Ovary (tissue), 9 donors: Measurements from ENCODE around the gene FRMD4A. TPM values are rescaled to one million over a fixed set of nuclear protein-coding genes. Genes with fewer than 3 reads are reported as not detected.
"Not testable (repeated sequence)": the region's sequence is repeated elsewhere in the genome, so short reads cannot be mapped to it uniquely, and the experiment has no call there.

Experiments used
- DNase-seq, 5 donors: peaks; one replicate each; pipeline ENCODE4 v3.0.0-alpha.2; 2019 to 2020
- H3K27ac ChIP-seq, 2 donors: fragments of 200-600 bp; one replicate each; pipeline versions ENCODE4 v1.5.1 to v1.8.0; 2019 to 2022
- H3K27me3 ChIP-seq: fragments of 200-600 bp; one replicate; pipeline ENCODE4 v1.8.0; 2022
- H3K36me3 ChIP-seq: fragments of 200-600 bp; sonication (generic); one replicate; pipeline ENCODE4 v1.5.1; 2019
- H3K4me1 ChIP-seq: one replicate; pipeline ENCODE4 v1.8.1; 2013; ENCODE audit warnings: mild to moderate bottlenecking, moderate library complexity; ENCODE audit not compliant: insufficient read depth
- H3K4me3 ChIP-seq: fragments of 200-600 bp; sonication (generic); one replicate; pipeline ENCODE4 v1.5.1; 2017
- H3K9me3 ChIP-seq, 2 donors: fragments of 200-600 bp in 1 of 2; sonication (generic) in 1 of 2; one replicate each; pipeline versions ENCODE4 v1.5.1 to v1.8.1; 2013 to 2019; ENCODE audit warnings: mild to moderate bottlenecking in 1 of 2, moderate library complexity in 1 of 2
- CTCF ChIP-seq, 3 donors: fragments of 450-650 bp in 2 of 3; fragments of 200-600 bp in 1 of 3; IDR thresholded peaks; one replicate each; pipeline versions ENCODE4 v1.5.1 to v1.8.0; 2016 to 2022; ENCODE audit warnings: antibody characterized with exemption in 3 of 3, mild to moderate bottlenecking in 1 of 3
- EP300 ChIP-seq: sonication (generic); formaldehyde crosslinking; IDR thresholded peaks from one replicate; pipeline ENCODE4 v1.6.1; 2017; ENCODE audit warnings: antibody characterized with exemption
- POLR2A ChIP-seq: fragments of 450-650 bp; IDR thresholded peaks from one replicate; pipeline ENCODE4 v1.6.1; 2017; ENCODE audit warnings: antibody characterized with exemption, mild to moderate bottlenecking, moderate library complexity
- WGBS, 3 donors: extraction: QIAGEN DNeasy Blood & Tissue Kit in 1 of 3; methylation state at CpG; one replicate each; pipeline versions ENCODE4 v1.1.5 to v1.1.7; 2013 to 2017; 5-methylcytosine and 5-hydroxymethylcytosine counted together
- intact Hi-C, 4 donors: fragments of 100-400 bp; cut with DNase I; formaldehyde crosslinking; loops; one replicate each; pipeline versions ENCODE4 v1.11.0 to v1.15.1; 2022 to 2023
- polyA plus RNA-seq, 2 donors: library from polyadenylated mRNA; stranded (reverse); fragments of 200-250 nt in 1 of 2; fragments of 350-450 nt in 1 of 2; fragmentation: Illumina TruSeq in 1 of 2; extraction: RNeasy Lipid Tissue Mini Kit (QIAGEN cat#74804) in 1 of 2; gene quantifications; one replicate each; pipeline ENCODE4 v1.2.3, GENCODE V29; 2013 to 2014
- total RNA-seq, 7 donors: library from RNA; depleted of rRNA in 2 of 7; stranded (reverse); fragments of >200 nt in 2 of 7; fragmentation: NEBNext Ultra II Directional in 3 of 7; extraction: Animal tissue kit (Norgen Biotek cat#: 25700) in 3 of 7; gene quantifications; one replicate each; pipeline versions ENCODE4 v1.1.0 to v1.2.4, GENCODE V29; 2016 to 2023
- donor health status: DM: no; HTN: no; CAD: no; lungs with moderate emphysema.
- donor health status: DM: no; HTN: no; CAD: no.
- donor health status: Bipolar disorder and iron deficiency.
- donor health status: DM: yes; HTN: yes; CAD: no.
- donor health status: DM: no; HTN: no; CAD: no.
- donor health status: DM: yes; HTN: yes; CAD: no.

FRMD4A gene
- total and polyA plus RNA-seq, 9 donors: 5.5 to 24.7 (median 11.3) TPM

- no peak for DNase-seq
- Histone ChIP-seq H3K27ac (no peak overlapping the region), H3K4me3 (no peak overlapping the region), H3K36me3 (no peaks in the 10 kb centered on the region), H3K4me1 (no peaks in the 10 kb centered on the region), H3K27me3 (no peaks in the 10 kb centered on the region), H3K9me3 (no peaks in the 10 kb centered on the region)
- 83 to 89% (median 88%) methylated on average over 4 of the region's 4 CpGs for WGBS, 3 donors
- intact Hi-C loops: no loop called here
- TF ChIP-seq CTCF (IDR thresholded peaks at IDR 0.05) (no peak), EP300 (no peak), POLR2A (no peak)
Observed at GRCh38 chr10:14071956-14072355, 258.8 kb downstream of the FRMD4A start.

GRCh38 chr10:14068601-14069250, 262.0 kb downstream of the FRMD4A start:
- Histone ChIP-seq H3K4me3 (no peak overlapping the region), H3K4me1 (no peaks in the 10 kb centered on the region), H3K36me3 (no peaks in the 10 kb centered on the region), H3K27ac (no peak overlapping the region), H3K27me3 (no peaks in the 10 kb centered on the region), H3K9me3 (no peaks in the 10 kb centered on the region)
- TF ChIP-seq POLR2A (no peak), EP300 (no peak), CTCF (IDR thresholded peaks at IDR 0.05) (no peak)
- no peak for DNase-seq
- intact Hi-C loops: no loop called here
- WGBS, 3 donors: 84 to 87% (median 84%) methylated on average over 2 of the region's 2 CpGs

GRCh38 chr10:14067638-14068037, 263.1 kb downstream of the FRMD4A start:
- H3K36me3 ChIP-seq, intact Hi-C loops, H3K27ac ChIP-seq, DNase-seq, H3K4me3 ChIP-seq, H3K27me3 ChIP-seq, H3K4me1 ChIP-seq, H3K9me3 ChIP-seq: not testable (repeated sequence)
- 90 to 98% (median 97%) methylated on average over 5 of the region's 5 CpGs for WGBS, 3 donors

GRCh38 chr10:14066106-14066505, 264.6 kb downstream of the FRMD4A start:
- intact Hi-C loops: no loop called here
- Histone ChIP-seq H3K9me3 (no peaks in the 10 kb centered on the region), H3K4me1 (no peaks in the 10 kb centered on the region), H3K36me3 (no peaks in the 10 kb centered on the region), H3K27ac (no peak overlapping the region), H3K27me3 (no peaks in the 10 kb centered on the region), H3K4me3 (no peak overlapping the region)
- DNase-seq: no peak
- WGBS, 3 donors: 67 to 82% (median 74%) methylated on average over 2 of the region's 2 CpGs
- TF ChIP-seq POLR2A: no peak
- TF ChIP-seq CTCF (IDR thresholded peaks at IDR 0.05): no peak
- no peak for TF ChIP-seq EP300

- WGBS, 3 donors: 49 to 56% (median 56%) methylated on average over 8 of the region's 8 CpGs
- intact Hi-C loops: no loop called here
Observed at GRCh38 chr10:14063531-14064285, 267.0 kb downstream of the FRMD4A start.

More at GRCh38 chr10:14063531-14064285, 267.0 kb downstream of the FRMD4A start:
- no peaks in the 10 kb centered on the region for H3K9me3 ChIP-seq
- TF ChIP-seq EP300 (no peak), POLR2A (no peak), CTCF (IDR thresholded peaks at IDR 0.05) (no peak)
- H3K4me1 ChIP-seq: no peaks in the 10 kb centered on the region
- H3K36me3 ChIP-seq: no peaks in the 10 kb centered on the region
- H3K27me3 ChIP-seq: no peaks in the 10 kb centered on the region
- H3K27ac ChIP-seq: no peak overlapping the region
- H3K4me3 ChIP-seq: no peak overlapping the region
- peak in 1 of 5 donors; percentile 37 for DNase-seq
